Panc1 (cell line): ENCODE data around the gene TNFAIP3. TPM values are rescaled to one million over a fixed set of nuclear protein-coding genes. Genes with fewer than 3 reads are reported as not detected.

Source experiments
- ATAC-seq: fragments of 200-7000 bp; cut with Tn5 transposase; 2 replicates; pipeline ENCODE4 v1.9.1; 2020; ENCODE audit warnings: mild to moderate bottlenecking, moderate library complexity
- BruUV-seq: library from RNA; stranded (reverse); fragments of 400-500 nt; replicated peaks from 2 replicates; lab custom pipeline; 2021; lab: Mats Ljungman, UMichigan
- CTCF ChIA-PET: fragments of 300-600 bp; sonication (Branson Sonifier 250); formaldehyde crosslinking; loops from one replicate; lab custom pipeline; 2022; ENCODE audit warnings: antibody characterized with exemption; lab: Charles Lee
- POLR2A ChIA-PET: fragments of 300-600 bp; sonication (Branson Sonifier 250); formaldehyde crosslinking; loops from one replicate; lab custom pipeline; 2022; ENCODE audit warnings: antibody characterized with exemption; lab: Charles Lee
- DNase-seq: peaks from one replicate; pipeline ENCODE4 v3.0.0-alpha.2; 2010; ENCODE audit warnings: low read depth, low spot score
- H3K27ac ChIP-seq: 2 replicates; pipeline ENCODE4 v1.5.1; 2011; ENCODE audit warnings: mild to moderate bottlenecking, low read length, inconsistent platforms
- H3K27me3 ChIP-seq: fragments of 200-500 bp; sonication (Bioruptor generic); 2 replicates; pipeline ENCODE4 v1.6.0; 2014; ENCODE audit warnings: low read length, inconsistent platforms; ENCODE audit not compliant: control insufficient read depth, insufficient read depth
- H3K36me3 ChIP-seq: fragments of 200-500 bp; sonication (Bioruptor generic); 2 replicates; pipeline ENCODE4 v1.5.1; 2014; ENCODE audit warnings: inconsistent platforms, mild to moderate bottlenecking, low read length, moderate library complexity; ENCODE audit not compliant: control insufficient read depth, insufficient read depth
- H3K4me1 ChIP-seq: 2 replicates; pipeline ENCODE4 v1.5.1; 2011; ENCODE audit warnings: inconsistent platforms, mild to moderate bottlenecking, low read length, moderate library complexity; ENCODE audit not compliant: control insufficient read depth, insufficient read depth
- H3K4me3 ChIP-seq, 2 experiments: 2 replicates each; pipeline ENCODE4 v1.5.1; 2011 to 2012; ENCODE audit warnings: low read depth in 2 of 2, low read length in 2 of 2, mild to moderate bottlenecking in 2 of 2, inconsistent platforms in 1 of 2, moderate library complexity in 1 of 2
- H3K9me3 ChIP-seq: fragments of 200-500 bp; sonication (Bioruptor generic); 2 replicates; pipeline ENCODE4 v1.5.1; 2014; ENCODE audit warnings: low read depth, mild to moderate bottlenecking, inconsistent platforms, low read length, moderate library complexity; ENCODE audit not compliant: control insufficient read depth, insufficient read depth
- POLR2AphosphoS5 ChIP-seq: IDR thresholded peaks from 2 replicates; pipeline ENCODE4 v1.6.1; 2012; ENCODE audit warnings: mild to moderate bottlenecking, low read depth, low read length, moderate library complexity
- SIN3A ChIP-seq: IDR thresholded peaks from 2 replicates; pipeline ENCODE4 v1.6.1; 2012; ENCODE audit warnings: low read depth, mild to moderate bottlenecking, low read length, moderate library complexity, borderline replicate concordance; ENCODE audit not compliant: insufficient read depth
- TCF7L2 ChIP-seq: IDR thresholded peaks from 2 replicates; pipeline ENCODE4 v1.6.1; 2011; ENCODE audit warnings: mild to moderate bottlenecking, low read depth, low read length, inconsistent platforms
- in situ Hi-C: cut with HindIII; loops from 2 replicates; pipeline ENCODE4 v1.10.0; 2016; ENCODE audit warnings: low sequenced_read_pairs, low pct_unique_long_range_greater_than_20kb
- intact Hi-C: fragments of 100-400 bp; cut with micrococcal nuclease; formaldehyde crosslinking; loops from one replicate; pipeline ENCODE4 v1.10.0; 2022; ENCODE audit not compliant: unreplicated experiment
- total RNA-seq: library from RNA; stranded (reverse); gene quantifications from one replicate; pipeline ENCODE4 v1.2.1, GENCODE V29; 2021; ENCODE audit not compliant: unreplicated experiment
- TF ChIP-seq, protein P1 (sequence below), 2 experiments: IDR thresholded peaks; 2 replicates each; pipeline ENCODE4 v1.6.1; 2011 to 2012; ENCODE audit warnings: low read depth in 2 of 2, control low read depth in 1 of 2, low read length in 1 of 2, mild to moderate bottlenecking in 1 of 2, moderate library complexity in 1 of 2; ENCODE audit not compliant: insufficient read depth in 1 of 2
- TF ChIP-seq, protein P2 (sequence below): fragments of 450-650 bp; IDR thresholded peaks from 2 replicates; pipeline ENCODE4 v1.5.1; 2017; ENCODE audit warnings: mild to moderate bottlenecking

Gene TNFAIP3
- total RNA-seq, 1 experiment from 2014 or later = 15.0 TPM

DNA sequence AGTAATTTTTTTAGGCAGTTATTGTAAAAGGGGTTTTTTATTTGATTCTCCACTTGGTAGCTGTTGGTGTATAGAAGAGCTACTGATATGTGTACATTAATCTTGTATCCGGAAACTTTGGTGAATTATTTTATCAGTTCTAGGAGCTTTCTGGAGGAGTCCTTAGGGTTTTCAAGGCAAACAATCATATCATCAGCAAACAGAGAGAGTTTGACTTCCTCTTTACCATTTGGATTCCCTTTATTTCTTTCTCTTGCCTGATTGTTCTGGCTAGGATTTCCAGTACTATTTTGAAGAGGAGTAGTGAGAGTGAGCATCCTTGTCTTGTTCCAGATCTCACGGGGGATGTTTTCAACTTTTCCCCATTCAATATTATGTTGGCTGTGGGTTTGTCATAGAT, 28.0 kb upstream of the TNFAIP3 start:
- no peaks in the 10 kb centered on the region for H3K36me3 ChIP-seq
- intact Hi-C loops = no loop called here

DNA sequence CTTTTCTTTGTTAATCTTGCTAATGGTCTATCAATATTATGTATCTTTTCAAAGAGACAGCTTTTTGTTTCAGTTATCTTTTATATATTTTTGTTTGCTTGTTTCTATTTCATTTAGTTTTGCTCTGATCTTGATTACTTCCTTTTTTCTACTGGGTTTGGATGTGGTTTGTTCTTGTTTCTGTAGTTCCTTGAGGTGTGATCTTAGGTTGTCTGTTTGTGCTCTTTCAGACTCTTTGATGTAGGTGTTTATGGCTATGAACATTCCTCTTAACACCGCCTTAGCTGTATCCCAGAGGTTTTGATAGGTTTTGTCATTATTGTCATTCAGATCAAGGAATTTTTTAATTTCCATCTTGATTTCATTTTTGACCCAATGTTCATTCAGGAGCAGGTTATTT, 26.8 kb upstream of the TNFAIP3 start:
- in situ Hi-C loops (no loop called here), intact Hi-C loops (no loop called here)
- Histone ChIP-seq H3K36me3 (no peaks in the 10 kb centered on the region), H3K4me3 (no peak overlapping the region), H3K4me1 (no peaks in the 10 kb centered on the region), H3K9me3 (no peaks in the 10 kb centered on the region), H3K27me3 (peaks cover 4% of the 10 kb centered on the region; the same call in 1 of the 2 replicates), H3K27ac (no peak overlapping the region)
- BruUV-seq = no TSS peak
- ATAC-seq (no peak), DNase-seq (no peak)
- TF ChIP-seq TCF7L2 (no peak), POLR2AphosphoS5 (no peak), SIN3A (no peak)
- TF ChIP-seq, protein P1, sequence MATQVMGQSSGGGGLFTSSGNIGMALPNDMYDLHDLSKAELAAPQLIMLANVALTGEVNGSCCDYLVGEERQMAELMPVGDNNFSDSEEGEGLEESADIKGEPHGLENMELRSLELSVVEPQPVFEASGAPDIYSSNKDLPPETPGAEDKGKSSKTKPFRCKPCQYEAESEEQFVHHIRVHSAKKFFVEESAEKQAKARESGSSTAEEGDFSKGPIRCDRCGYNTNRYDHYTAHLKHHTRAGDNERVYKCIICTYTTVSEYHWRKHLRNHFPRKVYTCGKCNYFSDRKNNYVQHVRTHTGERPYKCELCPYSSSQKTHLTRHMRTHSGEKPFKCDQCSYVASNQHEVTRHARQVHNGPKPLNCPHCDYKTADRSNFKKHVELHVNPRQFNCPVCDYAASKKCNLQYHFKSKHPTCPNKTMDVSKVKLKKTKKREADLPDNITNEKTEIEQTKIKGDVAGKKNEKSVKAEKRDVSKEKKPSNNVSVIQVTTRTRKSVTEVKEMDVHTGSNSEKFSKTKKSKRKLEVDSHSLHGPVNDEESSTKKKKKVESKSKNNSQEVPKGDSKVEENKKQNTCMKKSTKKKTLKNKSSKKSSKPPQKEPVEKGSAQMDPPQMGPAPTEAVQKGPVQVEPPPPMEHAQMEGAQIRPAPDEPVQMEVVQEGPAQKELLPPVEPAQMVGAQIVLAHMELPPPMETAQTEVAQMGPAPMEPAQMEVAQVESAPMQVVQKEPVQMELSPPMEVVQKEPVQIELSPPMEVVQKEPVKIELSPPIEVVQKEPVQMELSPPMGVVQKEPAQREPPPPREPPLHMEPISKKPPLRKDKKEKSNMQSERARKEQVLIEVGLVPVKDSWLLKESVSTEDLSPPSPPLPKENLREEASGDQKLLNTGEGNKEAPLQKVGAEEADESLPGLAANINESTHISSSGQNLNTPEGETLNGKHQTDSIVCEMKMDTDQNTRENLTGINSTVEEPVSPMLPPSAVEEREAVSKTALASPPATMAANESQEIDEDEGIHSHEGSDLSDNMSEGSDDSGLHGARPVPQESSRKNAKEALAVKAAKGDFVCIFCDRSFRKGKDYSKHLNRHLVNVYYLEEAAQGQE (IDR thresholded peaks at IDR 0.05; ENCODE audit: insufficient read depth in 1 of 2, low read depth in 2 of 2, low read length in 1 of 2) = no peak
- TF ChIP-seq, protein P2, sequence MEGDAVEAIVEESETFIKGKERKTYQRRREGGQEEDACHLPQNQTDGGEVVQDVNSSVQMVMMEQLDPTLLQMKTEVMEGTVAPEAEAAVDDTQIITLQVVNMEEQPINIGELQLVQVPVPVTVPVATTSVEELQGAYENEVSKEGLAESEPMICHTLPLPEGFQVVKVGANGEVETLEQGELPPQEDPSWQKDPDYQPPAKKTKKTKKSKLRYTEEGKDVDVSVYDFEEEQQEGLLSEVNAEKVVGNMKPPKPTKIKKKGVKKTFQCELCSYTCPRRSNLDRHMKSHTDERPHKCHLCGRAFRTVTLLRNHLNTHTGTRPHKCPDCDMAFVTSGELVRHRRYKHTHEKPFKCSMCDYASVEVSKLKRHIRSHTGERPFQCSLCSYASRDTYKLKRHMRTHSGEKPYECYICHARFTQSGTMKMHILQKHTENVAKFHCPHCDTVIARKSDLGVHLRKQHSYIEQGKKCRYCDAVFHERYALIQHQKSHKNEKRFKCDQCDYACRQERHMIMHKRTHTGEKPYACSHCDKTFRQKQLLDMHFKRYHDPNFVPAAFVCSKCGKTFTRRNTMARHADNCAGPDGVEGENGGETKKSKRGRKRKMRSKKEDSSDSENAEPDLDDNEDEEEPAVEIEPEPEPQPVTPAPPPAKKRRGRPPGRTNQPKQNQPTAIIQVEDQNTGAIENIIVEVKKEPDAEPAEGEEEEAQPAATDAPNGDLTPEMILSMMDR = no peak
- ChIA-PET POLR2A (no interaction called here), CTCF (no interaction called here)

More for the DNA sequence above, 28.0 kb upstream of the TNFAIP3 start:
- DNase-seq = no peak
- Histone ChIP-seq H3K9me3 (no peaks in the 10 kb centered on the region), H3K4me1 (no peaks in the 10 kb centered on the region), H3K27me3 (peaks cover 4% of the 10 kb centered on the region; the same call in 1 of the 2 replicates), H3K27ac (no peak overlapping the region), H3K4me3 (no peak overlapping the region)
- in situ Hi-C loops = no loop called here
- ChIA-PET POLR2A (no interaction called here), CTCF (no interaction called here)
- no TSS peak for BruUV-seq
- no peak for ATAC-seq
- TF ChIP-seq SIN3A (no peak), TCF7L2 (no peak), POLR2AphosphoS5 (no peak)
- TF ChIP-seq, protein P2 = no peak
- TF ChIP-seq, protein P1 (IDR thresholded peaks at IDR 0.05; ENCODE audit: insufficient read depth in 1 of 2, low read depth in 2 of 2, low read length in 1 of 2) = no peak
